OCI-LY1 (cell line): Measurements from ENCODE around the gene ZMIZ1.
"Not testable (repeated sequence)": the region's sequence is repeated elsewhere in the genome, so short reads cannot be mapped to it uniquely, and the experiment has no call there.

Experiments
- H2AFZ ChIP-seq: fragments of 200-600 bp; sonication (generic), shearing (Covaris generic); 2 replicates; pipeline ENCODE4 v1.6.0; 2014; ENCODE audit warnings: antibody characterized with exemption, mild to moderate bottlenecking, low read length
- H3F3A ChIP-seq: fragments of 200-600 bp; sonication (generic), shearing (Covaris generic); 2 replicates; pipeline ENCODE4 v1.6.0; 2014; ENCODE audit warnings: mild to moderate bottlenecking, antibody characterized with exemption, low read length, moderate library complexity; ENCODE audit not compliant: insufficient read depth
- H3K27ac ChIP-seq: fragments of 200-600 bp; sonication (generic); 2 replicates; pipeline ENCODE4 v1.5.1; 2014; ENCODE audit warnings: low read length, mixed run types, mild to moderate bottlenecking, low read depth; ENCODE audit not compliant: poor library complexity, severe bottlenecking
- H3K27me3 ChIP-seq: fragments of 200-600 bp; sonication (generic); 2 replicates; pipeline ENCODE4 v1.6.0; 2014; ENCODE audit warnings: antibody characterized with exemption, mild to moderate bottlenecking, low read length, moderate library complexity; ENCODE audit not compliant: insufficient read depth
- H3K36me3 ChIP-seq: fragments of 200-600 bp; sonication (generic); 2 replicates; pipeline ENCODE4 v1.6.1; 2014; ENCODE audit warnings: mild to moderate bottlenecking, antibody characterized with exemption, low read length, moderate library complexity, mixed read lengths; ENCODE audit not compliant: insufficient read depth
- H3K4me1 ChIP-seq: fragments of 200-600 bp; sonication (generic); 2 replicates; pipeline ENCODE4 v1.5.1; 2014; ENCODE audit warnings: mild to moderate bottlenecking, low read length, moderate library complexity; ENCODE audit not compliant: insufficient read depth, severe bottlenecking
- H3K4me2 ChIP-seq: fragments of 200-600 bp; sonication (generic), shearing (Covaris generic); 2 replicates; pipeline ENCODE4 v1.6.1; 2014; ENCODE audit warnings: low read length
- H3K4me3 ChIP-seq: fragments of 200-600 bp; sonication (generic); 2 replicates; pipeline ENCODE4 v1.5.1; 2014; ENCODE audit warnings: low read length, low read depth, mild to moderate bottlenecking, mixed read lengths; ENCODE audit not compliant: poor library complexity, severe bottlenecking
- H3K79me2 ChIP-seq: fragments of 200-600 bp; shearing (Covaris generic); 2 replicates; pipeline ENCODE4 v1.6.1; 2016; ENCODE audit warnings: mixed run types, low read length, mixed read lengths; ENCODE audit not compliant: insufficient read depth
- H3K9ac ChIP-seq: fragments of 200-600 bp; sonication (generic), shearing (Covaris generic); 2 replicates; pipeline ENCODE4 v1.6.1; 2014; ENCODE audit warnings: mild to moderate bottlenecking, low read length, mixed read lengths
- H3K9me2 ChIP-seq: fragments of 200-600 bp; sonication (generic), shearing (Covaris generic); 2 replicates; pipeline ENCODE4 v1.6.1; 2014; ENCODE audit warnings: low read depth, mild to moderate bottlenecking, low read length, mixed read lengths
- H3K9me3 ChIP-seq: fragments of 200-600 bp; shearing (Covaris generic); 2 replicates; pipeline ENCODE4 v1.6.1; 2014; ENCODE audit warnings: low read length, mixed read lengths
- H4K20me1 ChIP-seq: fragments of 200-600 bp; sonication (generic), shearing (Covaris generic); 2 replicates; pipeline ENCODE4 v1.6.0; 2016; ENCODE audit warnings: mild to moderate bottlenecking, low read length; ENCODE audit not compliant: insufficient read depth
- EZH2 ChIP-seq: fragments of 200-600 bp; sonication (generic), shearing (Covaris generic); IDR thresholded peaks from 2 replicates; pipeline ENCODE4 v1.8.0; 2017; ENCODE audit warnings: borderline replicate concordance, mixed run types, mild to moderate bottlenecking, antibody characterized with exemption, low read length, moderate library complexity, mixed read lengths
- TF ChIP-seq, protein P1 (sequence below): fragments of 200-600 bp; sonication (generic), shearing (Covaris generic); IDR thresholded peaks from 2 replicates; pipeline ENCODE4 v1.5.1; 2017; ENCODE audit warnings: mild to moderate bottlenecking, antibody characterized with exemption, low read length, moderate library complexity, mixed read lengths

The ZMIZ1 gene

DNA sequence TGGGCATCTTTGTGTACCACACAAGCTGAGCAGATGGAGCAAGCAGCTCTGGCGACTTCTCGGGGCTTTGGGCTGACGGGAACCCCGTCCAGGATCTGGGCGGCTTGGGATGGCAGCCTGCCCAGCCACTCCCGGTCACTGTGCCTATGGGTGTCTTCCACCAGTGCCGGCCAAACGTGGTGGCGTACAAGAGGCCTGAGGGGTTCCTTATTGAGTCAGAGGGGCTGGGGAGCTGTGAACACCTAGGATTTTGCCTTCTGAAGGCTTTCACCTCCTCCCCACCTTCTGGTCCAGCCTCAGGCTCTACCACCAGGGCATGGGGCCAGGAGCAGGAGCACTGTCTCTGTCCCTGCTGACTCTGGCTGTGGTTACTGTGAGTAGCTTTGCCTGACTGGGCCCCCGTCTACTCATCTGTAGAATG is 206.7 kb downstream of the ZMIZ1 start:
- no peak for TF ChIP-seq EZH2
- TF ChIP-seq, protein P1, sequence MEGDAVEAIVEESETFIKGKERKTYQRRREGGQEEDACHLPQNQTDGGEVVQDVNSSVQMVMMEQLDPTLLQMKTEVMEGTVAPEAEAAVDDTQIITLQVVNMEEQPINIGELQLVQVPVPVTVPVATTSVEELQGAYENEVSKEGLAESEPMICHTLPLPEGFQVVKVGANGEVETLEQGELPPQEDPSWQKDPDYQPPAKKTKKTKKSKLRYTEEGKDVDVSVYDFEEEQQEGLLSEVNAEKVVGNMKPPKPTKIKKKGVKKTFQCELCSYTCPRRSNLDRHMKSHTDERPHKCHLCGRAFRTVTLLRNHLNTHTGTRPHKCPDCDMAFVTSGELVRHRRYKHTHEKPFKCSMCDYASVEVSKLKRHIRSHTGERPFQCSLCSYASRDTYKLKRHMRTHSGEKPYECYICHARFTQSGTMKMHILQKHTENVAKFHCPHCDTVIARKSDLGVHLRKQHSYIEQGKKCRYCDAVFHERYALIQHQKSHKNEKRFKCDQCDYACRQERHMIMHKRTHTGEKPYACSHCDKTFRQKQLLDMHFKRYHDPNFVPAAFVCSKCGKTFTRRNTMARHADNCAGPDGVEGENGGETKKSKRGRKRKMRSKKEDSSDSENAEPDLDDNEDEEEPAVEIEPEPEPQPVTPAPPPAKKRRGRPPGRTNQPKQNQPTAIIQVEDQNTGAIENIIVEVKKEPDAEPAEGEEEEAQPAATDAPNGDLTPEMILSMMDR, result no peak
- Histone ChIP-seq H3K4me2 (no peak overlapping the region), H3K36me3 (no peaks in the 10 kb centered on the region), H3K4me3 (no peak overlapping the region), H3F3A (no peaks in the 10 kb centered on the region), H3K27me3 (peaks cover 7% of the 10 kb centered on the region; the same call in 1 of the 2 replicates), H4K20me1 (no peaks in the 10 kb centered on the region), H3K9me2 (no peaks in the 10 kb centered on the region), H2AFZ (no peak overlapping the region), H3K79me2 (no peaks in the 10 kb centered on the region), H3K9me3 (no peaks in the 10 kb centered on the region), H3K27ac (no peak overlapping the region), H3K4me1 (no peaks in the 10 kb centered on the region), H3K9ac (no peak overlapping the region)

DNA sequence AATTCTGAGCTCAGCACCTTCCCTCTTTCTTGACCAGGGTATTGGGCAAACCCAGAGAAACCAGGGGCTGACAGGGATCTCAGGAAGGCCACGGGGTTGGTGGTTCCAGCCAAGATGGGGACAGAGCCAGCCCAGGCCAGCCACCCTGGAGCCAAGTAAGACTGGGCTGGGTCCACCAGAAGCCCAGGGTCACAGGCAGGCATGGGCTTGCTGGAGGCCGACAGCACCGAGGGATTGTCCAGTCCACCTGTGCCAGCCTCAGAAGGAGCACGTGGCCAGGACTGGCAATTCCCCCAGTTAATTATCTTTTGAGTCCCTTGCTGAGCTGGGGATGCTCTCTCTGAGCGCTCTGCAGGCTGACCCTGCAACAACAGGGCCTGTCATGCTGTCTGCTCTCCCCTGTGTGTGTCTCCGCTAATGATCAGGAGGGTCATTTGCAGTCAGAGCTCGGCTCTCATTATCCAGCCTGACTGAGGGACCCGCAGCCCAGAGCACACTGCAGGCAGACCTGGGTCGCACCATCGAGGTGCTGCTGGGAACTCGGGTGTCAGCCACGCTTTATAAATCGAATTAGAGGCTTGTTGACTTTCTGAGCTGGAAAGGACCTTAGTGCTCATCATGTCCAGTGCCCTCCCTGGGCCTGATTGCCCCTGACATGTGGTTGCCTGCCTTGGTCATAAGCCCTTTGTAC is 209.0 kb downstream of the ZMIZ1 start:
- H3K27me3 ChIP-seq, result peaks cover 1% of the 10 kb centered on the region; the same call in 1 of the 2 replicates
- no peaks in the 10 kb centered on the region for H3K4me1 ChIP-seq
- TF ChIP-seq, protein P1, result no peak
- H3K9me3 ChIP-seq, result no peaks in the 10 kb centered on the region
- no peaks in the 10 kb centered on the region for H3K79me2 ChIP-seq
- H3F3A ChIP-seq, result no peaks in the 10 kb centered on the region
- no peaks in the 10 kb centered on the region for H4K20me1 ChIP-seq
- H3K27ac ChIP-seq, result no peak overlapping the region
- H3K36me3 ChIP-seq, result no peaks in the 10 kb centered on the region
- H3K4me2 ChIP-seq, result no peak overlapping the region
- no peaks in the 10 kb centered on the region for H3K9me2 ChIP-seq
- no peak overlapping the region for H3K9ac ChIP-seq
- H3K4me3 ChIP-seq, result no peak overlapping the region
- no peak overlapping the region for H2AFZ ChIP-seq

DNA sequence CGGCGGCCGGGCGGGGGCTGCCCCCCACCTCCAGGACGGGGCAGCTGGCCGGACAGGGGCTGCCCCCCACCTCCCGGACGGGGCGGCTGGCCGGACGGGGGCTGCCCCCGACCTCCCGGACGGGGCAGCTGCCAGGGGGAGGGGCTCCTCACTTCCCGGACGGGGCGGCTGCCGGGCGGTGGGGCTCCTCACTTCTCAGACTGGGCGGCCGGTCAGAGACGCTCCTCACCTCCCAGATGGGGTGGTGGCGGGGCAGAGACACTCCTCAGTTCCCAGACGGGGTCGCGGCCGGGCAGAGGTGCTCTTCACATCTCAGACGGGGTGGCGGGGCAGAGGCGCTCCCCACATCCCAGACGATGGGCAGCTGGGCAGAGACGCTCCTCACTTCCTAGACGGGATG is 210.3 kb downstream of the ZMIZ1 start:
- H3K9me3 ChIP-seq, H3K27me3 ChIP-seq, H2AFZ ChIP-seq, H3K36me3 ChIP-seq, H3K9ac ChIP-seq, H3K27ac ChIP-seq, H3K4me3 ChIP-seq, H3K79me2 ChIP-seq, H4K20me1 ChIP-seq, H3K9me2 ChIP-seq, H3K4me2 ChIP-seq, H3F3A ChIP-seq: not testable (repeated sequence)
- peaks cover 10% of the 10 kb centered on the region for H3K4me1 ChIP-seq

DNA sequence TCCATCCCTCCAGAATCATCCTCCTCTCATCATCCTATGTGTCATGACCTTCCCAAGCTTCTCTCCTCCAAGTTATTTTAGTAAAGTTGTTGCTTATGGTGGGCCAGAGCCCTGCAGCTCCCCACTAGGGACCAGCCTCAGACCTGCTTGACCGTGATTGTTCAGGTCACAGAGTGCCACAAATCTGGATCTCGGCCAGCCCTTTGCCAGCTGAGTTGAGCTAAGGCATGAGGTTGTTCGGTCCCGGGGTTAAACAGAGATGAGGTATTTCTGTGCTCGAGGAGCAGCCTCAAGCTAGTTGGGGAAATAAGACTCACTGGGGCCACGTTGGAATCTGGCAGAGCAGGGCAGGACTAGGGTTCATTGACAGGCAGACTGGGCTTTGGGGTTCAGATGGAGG is 212.2 kb downstream of the ZMIZ1 start:
- no peak overlapping the region for H2AFZ ChIP-seq
- H3K9me3 ChIP-seq, result no peaks in the 10 kb centered on the region
- peaks cover 22% of the 10 kb centered on the region for H3K4me1 ChIP-seq
- H3K4me2 ChIP-seq, result no peak overlapping the region
- H3K27me3 ChIP-seq, result no peaks in the 10 kb centered on the region; the same call in 1 of the 2 replicates
- no peak overlapping the region for H3K9ac ChIP-seq
- no peak overlapping the region for H3K27ac ChIP-seq
- H3K36me3 ChIP-seq, result no peaks in the 10 kb centered on the region
- H3K79me2 ChIP-seq, result no peaks in the 10 kb centered on the region
- no peak overlapping the region for H3K4me3 ChIP-seq
- no peaks in the 10 kb centered on the region for H4K20me1 ChIP-seq
- H3K9me2 ChIP-seq, result no peaks in the 10 kb centered on the region
- H3F3A ChIP-seq, result no peaks in the 10 kb centered on the region
- TF ChIP-seq, protein P1, result no peak
- no peak for TF ChIP-seq EZH2
